C4-2B (cell line): ENCODE results near the gene TEX101.

ENCODE experiments used
- CTCF ChIP-seq: fragments of 450-650 bp; conservative IDR thresholded peaks from 2 replicates; pipeline ENCODE4 v1.5.1; 2017; ENCODE audit warnings: mild to moderate bottlenecking
- ZFX ChIP-seq: fragments of 450-650 bp; IDR thresholded peaks from 2 replicates; pipeline ENCODE4 v1.6.1; 2017

DNA sequence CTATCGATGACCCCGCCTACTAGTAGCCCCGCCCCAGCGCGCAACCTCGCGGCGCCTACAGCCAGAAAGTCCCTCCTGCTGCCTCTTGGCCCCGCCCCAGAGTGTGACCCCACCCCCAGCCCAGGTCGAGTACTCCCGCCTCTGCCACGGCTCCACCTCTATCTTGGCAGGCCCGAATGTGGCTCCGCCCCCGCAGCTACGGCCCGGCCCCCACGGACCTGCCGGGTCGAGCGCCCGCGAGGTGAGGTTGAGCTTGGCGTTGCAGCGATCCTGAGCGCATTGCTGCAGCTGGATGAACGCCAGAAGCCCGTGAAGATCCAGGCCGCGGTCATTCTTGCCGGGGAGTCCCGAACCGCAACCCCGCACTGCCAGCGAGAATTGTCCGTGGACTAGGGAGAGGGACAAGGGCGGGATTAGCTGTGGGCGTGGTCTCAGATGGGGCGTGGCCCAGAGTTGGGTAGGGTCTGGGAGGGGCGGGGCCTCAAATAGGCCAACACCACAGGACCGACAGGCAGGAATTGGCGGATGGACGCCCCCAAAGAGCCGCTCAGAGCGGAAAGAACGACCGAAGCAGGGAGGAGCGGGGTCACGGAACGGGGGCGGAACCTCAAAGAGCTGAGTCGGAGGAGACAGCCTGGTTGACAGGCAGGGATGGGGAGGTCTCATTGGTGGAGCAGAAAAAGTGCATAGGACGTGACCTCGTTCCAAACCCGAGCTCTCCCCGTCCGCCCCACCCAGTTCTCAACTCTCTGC, 48.9 kb downstream of the TEX101 start:
- no peak for TF ChIP-seq CTCF
- no peak for TF ChIP-seq ZFX
